HG03097 (cell line): ENCODE results near the gene PTPRQ.
"Not testable (repeated sequence)": the region's sequence is repeated elsewhere in the genome, so short reads cannot be mapped to it uniquely, and the experiment has no call there.

Experiments used
- ATAC-seq: cut with Tn5 transposase; IDR thresholded peaks from one replicate; pipeline ENCODE4 v1.9.1; 2021; ENCODE audit not compliant: unreplicated experiment, low FRiP score

The PTPRQ gene

DNA sequence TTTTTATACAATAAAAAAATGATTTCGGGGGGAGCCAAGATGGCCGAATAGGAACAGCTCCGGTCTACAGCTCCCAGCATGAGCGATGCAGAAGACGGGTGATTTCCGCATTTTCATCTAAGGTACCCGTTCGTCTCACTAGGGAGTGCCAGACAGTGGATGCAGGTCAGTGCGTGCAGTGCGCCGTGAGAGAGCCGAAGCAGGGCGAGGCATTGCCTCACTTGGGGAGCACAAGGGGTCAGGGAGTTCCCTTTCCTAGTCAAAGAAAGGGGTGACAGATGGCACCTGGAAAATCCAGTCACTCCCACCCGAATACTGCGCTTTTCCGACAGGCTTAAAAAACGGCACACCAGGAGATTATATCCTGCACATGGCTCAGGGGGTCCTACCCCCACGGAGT lies 17.8 kb downstream of the PTPRQ start:
- ATAC-seq: not testable (repeated sequence)

DNA sequence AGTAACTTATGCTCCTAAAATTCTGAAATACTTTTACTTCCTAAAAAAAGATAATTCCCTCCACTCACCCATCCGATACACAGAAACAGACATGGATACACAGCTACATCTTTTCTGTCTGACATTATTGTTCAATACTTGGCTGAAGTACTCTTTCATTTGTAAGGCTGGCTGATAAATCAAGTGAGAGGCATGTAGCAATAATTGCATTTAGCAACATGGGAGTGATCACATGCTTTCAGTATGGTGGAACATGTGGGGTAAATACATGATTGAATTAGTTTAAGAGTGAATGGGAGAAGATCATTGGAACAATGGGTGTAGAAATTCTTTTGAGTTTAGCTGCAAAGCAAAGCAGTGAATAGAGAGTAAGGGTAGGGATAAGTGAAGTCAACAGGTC lies 25.6 kb downstream of the PTPRQ start:
- ATAC-seq: no peak

DNA sequence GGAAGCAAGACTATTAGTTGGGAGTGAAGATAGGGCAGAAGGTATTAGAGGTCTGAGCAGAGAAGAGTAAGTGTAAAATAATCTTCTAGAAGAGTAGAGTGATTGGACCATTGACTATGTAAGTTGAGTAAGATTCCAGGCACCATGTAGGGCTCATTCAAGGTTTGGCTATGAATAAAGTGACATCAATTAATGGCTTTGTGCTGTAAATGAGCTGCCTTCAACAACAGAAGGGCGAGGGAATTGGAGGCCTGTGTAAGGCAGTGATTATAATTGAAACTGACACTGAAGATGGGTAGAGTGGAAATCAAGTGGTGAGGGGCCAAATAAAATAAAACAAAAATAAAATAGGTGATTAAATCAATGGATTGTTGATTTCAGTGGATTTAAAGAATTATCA lies 26.4 kb downstream of the PTPRQ start:
- ATAC-seq: no peak

DNA sequence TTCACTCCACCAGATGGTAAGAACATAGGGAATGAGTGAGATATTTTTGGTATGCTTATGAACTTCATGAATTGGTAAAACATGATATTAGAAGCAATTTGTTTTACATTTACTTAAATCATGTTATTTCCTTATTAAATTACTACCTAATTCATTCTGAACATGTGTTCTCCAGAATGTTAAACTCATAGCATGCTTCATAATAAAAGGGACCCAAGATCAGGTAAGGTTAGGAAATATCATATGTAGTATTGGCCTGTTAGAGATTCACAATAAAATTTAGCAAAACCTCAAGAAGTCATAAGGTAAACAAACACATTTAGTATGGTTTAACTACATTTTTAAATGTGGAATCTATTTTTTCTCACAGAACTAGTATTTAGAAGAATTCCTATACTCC lies 28.2 kb downstream of the PTPRQ start:
- ATAC-seq: no peak

DNA sequence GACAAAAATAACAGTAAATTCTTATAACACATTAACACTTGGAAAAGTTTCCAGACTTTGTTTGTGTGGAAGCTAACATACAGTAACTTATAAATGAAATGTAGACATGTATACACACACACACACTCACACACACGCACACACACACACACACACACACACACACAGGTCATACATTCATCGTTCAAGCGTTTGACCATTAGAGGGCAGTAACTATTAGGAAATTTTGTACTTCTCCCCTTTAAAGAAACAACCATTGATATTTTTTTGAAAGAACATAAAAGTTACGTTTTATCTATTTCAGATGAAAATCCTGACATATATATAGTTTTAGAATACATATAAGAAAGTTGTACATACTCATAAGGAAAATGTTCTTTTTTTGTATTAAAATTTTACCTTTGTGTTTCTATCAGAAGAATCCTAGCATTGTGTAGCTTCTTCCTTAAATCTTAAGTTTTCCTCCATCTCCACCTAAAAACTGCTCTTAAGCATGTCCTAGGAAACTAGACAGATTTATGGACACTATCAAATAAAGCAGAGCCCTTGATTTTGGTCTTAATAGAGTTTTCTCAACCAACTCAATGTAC lies 29.0 kb downstream of the PTPRQ start:
- ATAC-seq: no peak

DNA sequence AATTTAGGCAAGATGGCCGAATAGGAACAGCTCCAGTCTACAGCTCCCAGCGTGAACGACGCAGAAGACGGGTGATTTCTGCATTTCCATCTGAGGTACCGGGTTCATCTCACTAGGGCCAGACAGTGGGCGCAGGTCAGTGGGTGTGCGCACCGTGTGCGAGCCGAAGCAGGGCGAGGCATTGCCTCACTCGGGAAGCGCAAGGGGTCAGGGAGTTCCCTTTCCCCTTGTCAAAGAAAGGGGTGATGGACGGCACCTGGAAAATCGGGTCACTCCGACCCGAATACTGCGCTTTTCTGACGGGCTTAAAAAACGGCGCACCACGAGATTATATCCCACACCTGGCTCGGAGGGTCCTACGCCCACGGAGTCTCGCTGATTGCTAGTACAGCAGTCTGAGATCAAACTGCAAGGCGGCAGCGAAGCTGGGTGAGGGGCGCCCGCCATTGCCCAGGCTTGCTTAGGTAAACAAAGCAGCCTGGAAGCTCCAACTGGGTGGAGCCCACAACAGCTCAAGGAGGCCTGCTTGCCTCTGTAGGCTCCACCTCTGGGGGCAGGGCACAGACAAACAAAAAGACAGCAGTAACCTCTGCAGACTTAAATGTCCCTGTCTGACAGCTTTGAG lies 33.6 kb downstream of the PTPRQ start:
- not testable (repeated sequence) for ATAC-seq

DNA sequence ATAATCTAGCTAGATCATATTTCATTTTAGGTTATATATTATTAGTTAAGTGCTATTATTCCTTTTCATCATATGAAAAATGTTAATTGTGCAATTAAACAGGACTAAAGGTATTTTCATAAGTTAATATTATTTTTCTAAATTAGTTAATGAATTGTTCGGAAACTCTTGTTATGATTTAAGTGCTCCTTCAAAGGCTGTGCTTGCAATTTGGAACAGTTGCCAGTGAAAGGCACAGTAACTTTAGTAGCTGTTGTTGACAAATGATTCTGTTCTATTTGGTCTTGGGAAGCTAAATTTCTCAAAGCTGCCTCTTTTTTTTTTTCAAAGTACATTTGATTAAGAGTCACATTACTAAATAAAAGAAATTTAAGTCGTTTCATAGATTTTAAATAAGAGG lies 40.7 kb downstream of the PTPRQ start:
- ATAC-seq: no peak

DNA sequence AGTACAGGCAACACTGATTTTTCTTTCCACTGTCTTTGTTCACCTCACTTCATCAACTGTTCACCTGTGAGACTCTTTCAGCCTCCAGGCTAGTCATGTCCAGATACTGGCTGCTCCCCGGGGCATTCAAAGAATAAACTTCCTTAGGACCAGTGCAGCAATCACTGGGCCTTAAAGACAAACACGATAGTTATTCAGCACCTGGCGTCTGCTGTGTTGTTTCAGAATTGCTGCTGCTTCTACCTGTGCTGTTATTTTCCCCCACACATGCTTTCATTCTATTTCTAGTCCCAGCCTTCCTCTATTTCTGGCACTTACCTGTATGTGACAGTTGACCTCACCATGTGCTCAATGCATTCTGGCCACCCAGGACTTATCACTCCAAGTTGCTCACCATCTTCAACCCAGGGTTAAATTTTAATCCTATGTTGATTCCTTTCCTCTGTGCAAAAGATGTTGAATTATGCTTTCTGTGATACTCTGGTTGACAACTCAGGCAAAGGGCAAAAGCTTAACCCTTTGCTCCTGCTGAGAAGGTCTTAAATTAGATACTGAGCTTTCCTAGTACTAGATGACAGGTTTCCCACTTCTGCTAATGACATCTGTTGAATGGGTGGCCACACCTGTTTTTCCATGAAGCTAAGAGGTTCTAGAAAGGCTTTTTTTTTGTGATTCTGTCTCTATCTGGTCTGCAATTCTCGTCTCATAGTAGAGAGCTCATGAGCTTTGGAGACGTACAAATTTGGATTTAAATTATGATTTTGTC lies 41.4 kb downstream of the PTPRQ start:
- no peak for ATAC-seq

DNA sequence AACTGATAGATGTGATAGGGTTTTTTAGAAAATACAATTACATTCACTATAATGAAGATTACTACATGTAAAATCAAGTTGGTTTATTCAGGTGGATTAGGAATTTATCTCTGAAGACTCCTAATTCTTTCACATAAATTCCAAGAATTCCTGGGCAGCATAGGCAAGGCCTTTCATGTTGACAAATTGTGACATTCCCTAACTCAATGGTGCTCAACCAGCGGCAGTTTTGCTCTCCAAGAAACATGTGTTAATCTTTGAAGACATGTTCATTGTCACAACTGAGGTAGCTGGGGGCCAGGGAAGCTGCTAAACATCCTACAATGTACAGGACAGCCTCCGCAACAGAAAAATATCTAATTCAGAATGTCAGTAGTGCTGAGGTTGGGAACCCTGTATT lies 46.3 kb downstream of the PTPRQ start:
- no peak for ATAC-seq

DNA sequence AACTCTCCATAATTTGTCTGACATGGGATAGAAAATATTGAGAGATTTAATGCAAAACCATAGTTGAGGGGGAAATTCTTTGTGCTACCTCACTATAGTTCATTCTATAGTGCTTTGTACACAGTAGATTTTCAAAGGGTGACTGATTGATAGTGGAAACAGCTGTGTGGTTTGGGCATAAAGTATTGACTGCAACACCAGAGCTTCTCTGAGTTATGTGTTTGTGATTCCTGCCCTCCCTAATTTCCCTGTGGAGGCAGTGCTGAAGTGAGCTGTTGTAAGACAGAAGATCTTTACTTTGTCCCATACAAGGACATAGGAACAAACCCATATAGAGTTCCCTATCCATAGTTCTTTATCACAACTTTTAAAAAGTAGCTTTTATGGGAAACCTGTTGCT lies 47.1 kb downstream of the PTPRQ start:
- no peak for ATAC-seq

DNA sequence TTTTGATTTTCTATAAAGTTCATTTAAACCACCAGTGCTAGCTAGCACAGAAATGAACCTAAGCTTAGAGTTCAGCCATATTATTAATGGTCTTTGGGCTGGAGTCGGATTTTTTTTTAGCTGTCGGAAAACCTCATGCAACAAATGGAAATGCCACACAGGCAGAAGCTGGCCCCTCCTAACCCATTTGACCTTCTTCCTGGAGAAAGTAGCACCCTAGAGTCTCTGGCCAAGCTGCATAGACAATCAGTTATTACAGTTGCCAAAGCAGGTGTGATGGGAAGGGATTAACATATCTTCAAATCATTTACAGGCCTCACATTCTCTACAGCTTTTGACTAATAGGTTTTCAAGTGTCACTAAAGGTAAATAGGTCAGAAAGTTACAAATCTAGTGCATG lies 49.4 kb downstream of the PTPRQ start:
- ATAC-seq: no peak

DNA sequence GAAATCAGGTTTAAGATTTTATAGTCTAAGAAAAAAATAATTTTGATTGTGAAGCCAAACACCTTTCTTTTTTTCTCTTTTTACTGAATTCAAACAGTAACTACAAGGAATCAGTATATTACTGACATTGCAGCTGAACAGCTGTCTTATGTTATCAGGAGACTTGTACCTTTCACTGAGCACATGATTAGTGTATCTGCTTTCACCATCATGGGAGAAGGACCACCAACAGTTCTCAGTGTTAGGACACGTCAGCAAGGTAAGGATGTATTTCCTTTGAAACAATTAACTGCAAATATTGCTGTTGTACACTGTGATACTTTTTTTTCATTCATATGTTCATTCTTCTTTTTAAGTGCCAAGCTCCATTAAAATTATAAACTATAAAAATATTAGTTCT lies 50.8 kb downstream of the PTPRQ start:
- no peak for ATAC-seq

DNA sequence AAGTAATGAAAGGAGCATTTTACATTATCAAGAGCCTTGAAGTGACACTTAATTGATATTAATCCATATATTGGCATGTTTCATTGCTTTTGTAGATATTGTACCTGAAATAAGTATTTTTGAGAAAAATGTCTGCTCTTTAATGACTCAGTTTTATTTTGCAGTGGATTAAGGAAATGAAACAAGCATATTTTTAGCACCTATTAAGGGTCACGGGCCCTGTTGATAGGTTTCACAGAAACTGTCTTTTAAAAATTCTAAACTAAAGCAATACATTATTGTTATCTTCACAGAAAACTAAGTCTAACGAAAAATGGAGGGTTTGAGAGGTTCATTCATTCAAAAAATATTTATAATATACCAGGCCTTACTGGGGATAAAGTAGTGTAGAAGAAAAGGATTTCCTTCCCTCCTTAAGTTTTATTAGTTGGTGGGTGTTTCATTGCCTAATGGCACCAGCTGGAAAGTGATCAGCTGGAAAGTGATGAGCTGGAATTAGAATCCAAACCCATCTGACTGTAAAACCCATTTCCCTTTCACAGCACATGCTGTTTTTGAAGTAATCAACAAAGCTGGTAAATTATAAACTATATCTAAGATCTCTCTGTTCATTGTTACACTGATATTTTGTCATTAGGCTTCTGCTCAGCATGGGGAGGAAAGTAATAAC lies 54.2 kb downstream of the PTPRQ start:
- no peak for ATAC-seq

DNA sequence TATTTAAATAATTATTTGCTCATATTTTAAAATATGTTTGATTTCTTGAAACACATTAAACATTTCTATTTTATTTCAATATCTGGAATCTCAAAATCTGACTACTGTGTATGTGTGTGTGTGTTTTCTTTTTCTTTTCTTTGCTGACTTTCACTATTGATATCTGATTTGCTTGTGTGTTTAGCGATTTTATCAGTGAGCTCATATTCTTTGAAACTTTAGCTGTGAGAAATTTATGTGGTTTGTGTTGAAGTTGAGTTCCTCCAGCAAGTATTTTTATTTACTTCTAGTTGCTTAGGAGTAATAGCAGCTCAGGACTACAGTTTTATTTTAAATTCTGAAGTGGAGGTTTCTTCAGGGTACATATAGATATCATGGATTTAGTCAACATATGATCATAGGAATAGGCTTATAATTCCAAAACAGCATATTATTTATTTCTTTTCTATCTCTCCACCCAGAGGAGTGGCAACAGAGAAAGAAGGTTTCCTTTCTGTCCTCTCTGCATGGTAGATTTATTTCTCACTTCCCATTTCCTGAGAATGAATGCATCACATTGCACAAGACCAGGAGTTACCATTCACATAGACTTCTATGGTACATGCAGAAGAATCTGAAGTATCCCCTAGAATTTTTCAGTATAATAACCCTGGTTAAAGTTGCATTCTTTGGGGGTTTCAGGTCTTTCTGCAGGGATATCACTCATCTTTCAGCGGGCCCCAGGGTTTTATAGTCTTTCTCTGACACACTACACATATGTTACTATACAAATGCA lies 60.5 kb downstream of the PTPRQ start:
- no peak for ATAC-seq

DNA sequence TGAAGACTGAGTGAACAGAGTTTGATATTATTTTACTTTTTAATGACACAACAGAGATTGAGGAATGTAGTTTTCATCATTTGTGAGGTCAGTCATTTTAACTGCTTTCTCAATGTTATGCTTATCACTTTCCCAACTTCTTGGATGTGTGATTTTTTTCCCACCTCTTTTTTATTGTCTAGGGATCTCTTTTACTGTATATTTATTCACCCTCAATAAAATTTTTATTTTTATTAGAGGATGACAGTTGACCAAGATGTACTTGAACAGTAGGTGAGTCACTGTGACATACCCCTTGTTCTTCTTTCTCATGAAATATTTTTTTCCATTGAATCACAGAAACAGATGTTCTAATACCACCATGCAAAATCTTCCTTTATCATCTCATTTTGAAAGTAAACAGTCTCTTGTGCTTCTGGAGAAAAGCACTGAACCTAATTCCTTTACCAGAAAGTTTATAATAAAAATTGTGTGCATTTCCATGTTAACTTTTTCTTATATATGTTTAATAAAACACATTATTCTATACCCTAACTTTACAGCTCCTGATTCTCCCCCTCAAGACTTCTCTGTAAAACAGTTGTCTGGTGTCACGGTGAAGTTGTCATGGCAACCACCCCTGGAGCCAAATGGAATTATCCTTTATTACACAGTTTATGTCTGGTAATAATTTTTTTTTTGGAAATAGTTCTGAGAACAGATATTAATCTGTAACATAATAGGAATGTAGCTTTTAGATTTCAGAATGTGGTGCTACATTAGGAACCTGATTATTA lies 65.9 kb downstream of the PTPRQ start:
- ATAC-seq: no peak

DNA sequence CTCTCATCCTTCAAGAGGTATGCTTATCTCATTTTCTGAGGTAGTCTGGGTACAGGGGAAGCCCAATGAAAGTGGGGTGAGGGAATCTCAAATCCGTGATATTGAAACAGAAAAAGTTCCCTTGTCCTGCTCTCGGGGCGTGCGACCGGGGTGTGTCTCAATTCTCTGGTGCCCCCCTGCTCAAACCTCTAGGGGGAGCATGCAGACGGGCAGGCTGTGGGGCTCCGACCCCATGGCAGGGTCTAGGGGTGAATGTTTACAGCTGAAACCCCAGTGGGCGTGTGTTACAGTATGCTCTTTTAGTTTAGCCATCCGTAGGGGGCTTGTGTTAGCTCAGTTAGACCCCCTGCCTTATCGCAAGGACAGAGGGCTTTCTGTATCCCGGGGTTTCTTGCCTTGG lies 68.7 kb downstream of the PTPRQ start:
- no peak for ATAC-seq

DNA sequence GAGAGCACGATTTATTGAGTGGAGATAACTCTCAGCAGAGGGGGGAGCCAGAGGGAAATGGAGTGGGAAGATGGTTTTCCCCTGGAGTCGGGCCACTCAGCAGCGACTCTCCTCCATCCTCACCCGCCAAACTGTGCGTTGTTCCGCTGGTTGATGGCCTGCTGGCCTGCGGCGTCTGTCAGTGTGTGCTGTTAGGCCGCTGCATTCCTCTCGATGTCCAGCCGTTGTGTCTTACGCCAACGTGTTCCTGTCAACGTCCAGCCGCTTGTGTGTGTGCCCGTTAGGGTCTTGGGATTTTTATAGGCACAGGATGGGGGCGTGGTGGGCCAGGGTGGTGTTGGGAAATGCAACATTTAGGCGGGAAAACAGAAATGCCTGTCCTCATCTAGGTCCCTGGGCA lies 69.2 kb downstream of the PTPRQ start:
- ATAC-seq: no peak

DNA sequence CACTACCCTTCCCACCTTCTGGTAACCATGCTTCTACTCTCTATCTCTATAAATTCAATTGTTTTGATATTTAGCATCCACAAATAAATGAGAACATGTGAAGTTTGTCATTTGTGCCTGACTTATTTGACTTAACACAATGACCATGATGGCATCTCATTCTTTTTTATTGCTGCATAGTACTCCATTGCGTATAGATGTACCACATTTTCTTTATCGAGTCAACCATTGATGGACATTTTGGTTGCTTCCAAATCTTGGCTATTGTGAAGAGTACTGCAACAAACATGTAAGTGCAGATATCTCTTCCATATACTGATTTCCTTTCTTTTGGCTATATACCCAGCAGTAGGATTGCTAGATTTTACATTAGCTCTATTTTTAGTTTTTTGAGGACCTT lies 73.6 kb downstream of the PTPRQ start:
- no peak for ATAC-seq

DNA sequence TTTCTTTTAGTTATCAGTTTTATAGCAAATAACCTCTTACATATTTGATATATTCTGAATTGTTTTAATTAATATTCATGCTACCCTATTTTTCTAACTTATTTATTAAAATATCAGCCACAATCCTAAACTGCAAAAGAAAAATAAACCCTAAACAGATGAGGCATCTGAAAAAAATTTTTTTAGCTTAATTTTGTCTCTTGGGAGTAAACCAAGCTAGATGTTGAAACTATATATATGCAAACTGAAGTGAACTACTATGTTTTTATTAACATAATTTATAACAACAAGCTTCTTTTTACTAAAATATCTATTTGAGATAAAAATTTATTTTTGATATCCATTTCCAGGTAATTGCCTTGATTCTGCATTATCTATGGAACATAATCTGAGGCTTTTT lies 87.6 kb downstream of the PTPRQ start:
- ATAC-seq: no peak

DNA sequence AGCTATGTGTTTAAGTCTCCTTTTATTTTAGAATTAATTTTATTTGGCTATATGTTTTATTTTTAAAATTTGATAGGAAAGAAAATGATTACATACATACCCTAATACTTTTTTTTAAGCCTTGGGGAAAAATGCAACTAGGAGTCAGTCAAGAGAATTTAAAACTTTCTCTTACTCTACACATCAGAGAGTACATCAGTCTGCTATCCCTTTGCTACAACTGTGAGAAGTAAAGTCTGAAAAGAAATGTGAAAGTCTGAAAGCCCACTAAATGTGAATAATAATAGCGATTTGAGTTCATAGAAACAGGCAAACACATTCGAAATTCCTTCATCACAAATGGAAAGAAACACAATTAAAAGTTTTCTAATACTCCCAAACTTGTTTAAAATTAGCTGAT lies 95.0 kb downstream of the PTPRQ start:
- no peak for ATAC-seq
